ENCODE results near the gene C1QBP.

The C1QBP gene

GRCh38 chr17:5478992-5479391, 40.0 kb upstream of the C1QBP start:
- TF ChIP-seq CTCF (conservative IDR thresholded peaks at IDR 0.05; ENCODE audit: low read depth, low read length): no peak
- no peak overlapping the region for H3K4me3 ChIP-seq (ENCODE audit: low read length)
- DNase-seq (ENCODE audit: low read depth): no peak

GRCh38 chr17:5473906-5474305, 35.0 kb upstream of the C1QBP start:
- H3K4me3 ChIP-seq (ENCODE audit: low read length): no peak overlapping the region
- no peak for TF ChIP-seq CTCF (conservative IDR thresholded peaks at IDR 0.05; ENCODE audit: low read depth, low read length)
- no peak for DNase-seq (ENCODE audit: low read depth)

GRCh38 chr17:5472511-5472910, 33.6 kb upstream of the C1QBP start:
- no peak for DNase-seq (ENCODE audit: low read depth)
- no peak overlapping the region for H3K4me3 ChIP-seq (ENCODE audit: low read length)
- no peak for TF ChIP-seq CTCF (conservative IDR thresholded peaks at IDR 0.05; ENCODE audit: low read depth, low read length)

- no peak for DNase-seq (ENCODE audit: low read depth)
- TF ChIP-seq CTCF (conservative IDR thresholded peaks at IDR 0.05; ENCODE audit: low read depth, low read length): no peak
- peak overlapping the region; percentile 90 for H3K4me3 ChIP-seq (ENCODE audit: low read length)
Observed at GRCh38 chr17:5468075-5468473, 29.1 kb upstream of the C1QBP start.

- no peak for TF ChIP-seq CTCF (conservative IDR thresholded peaks at IDR 0.05; ENCODE audit: low read depth, low read length)
- no peak for DNase-seq (ENCODE audit: low read depth)
Observed at GRCh38 chr17:5467416-5467815, 28.5 kb upstream of the C1QBP start.

GRCh38 chr17:5466295-5466694, 27.3 kb upstream of the C1QBP start:
- TF ChIP-seq CTCF (conservative IDR thresholded peaks at IDR 0.05; ENCODE audit: low read depth, low read length): no peak
- no peak overlapping the region for H3K4me3 ChIP-seq (ENCODE audit: low read length)
- DNase-seq (ENCODE audit: low read depth): no peak

More at GRCh38 chr17:5467416-5467815, 28.5 kb upstream of the C1QBP start:
- H3K4me3 ChIP-seq (ENCODE audit: low read length): peak overlapping the region; percentile 90

- DNase-seq (ENCODE audit: low read depth): no peak
- H3K4me3 ChIP-seq (ENCODE audit: low read length): no peak overlapping the region
- no peak for TF ChIP-seq CTCF (conservative IDR thresholded peaks at IDR 0.05; ENCODE audit: low read depth, low read length)
Observed at GRCh38 chr17:5464717-5465507, 26.0 kb upstream of the C1QBP start.

Measured in retinal pigment epithelial cell (primary cell).